SJCRH30 (cell line): ENCODE measurements around the gene OLFM1. TPM values are rescaled to one million over a fixed set of nuclear protein-coding genes. Genes with fewer than 3 reads are reported as not detected.

ENCODE experiments used
- DNase-seq, 2 experiments: peaks; one replicate each; pipeline ENCODE4 v3.0.0-alpha.2; 2015 to 2020
- H3K27ac ChIP-seq: fragments of 250-450 bp; sonication (Bioruptor Pico); 2 replicates; pipeline ENCODE4 v1.5.1; 2020; ENCODE audit warnings: mild to moderate bottlenecking, moderate library complexity
- H3K27me3 ChIP-seq: fragments of 250-450 bp; sonication (Bioruptor Pico); 2 replicates; pipeline ENCODE4 v1.5.1; 2020; ENCODE audit warnings: mild to moderate bottlenecking, moderate library complexity
- H3K36me3 ChIP-seq: fragments of 250-450 bp; sonication (Bioruptor Pico); 2 replicates; pipeline ENCODE4 v1.5.1; 2020; ENCODE audit warnings: mild to moderate bottlenecking, moderate library complexity
- H3K4me1 ChIP-seq: fragments of 250-450 bp; sonication (Bioruptor Pico); 2 replicates; pipeline ENCODE4 v1.5.1; 2020; ENCODE audit warnings: mild to moderate bottlenecking, moderate library complexity
- H3K4me3 ChIP-seq: fragments of 250-450 bp; sonication (Bioruptor Pico); 2 replicates; pipeline ENCODE4 v1.5.1; 2020; ENCODE audit warnings: mild to moderate bottlenecking, moderate library complexity
- H3K9me3 ChIP-seq: fragments of 250-450 bp; sonication (Bioruptor Pico); replicated peaks from 2 replicates; pipeline ENCODE4 v1.5.1; 2020; ENCODE audit warnings: mild to moderate bottlenecking, moderate library complexity
- total RNA-seq: library from RNA; depleted of rRNA; stranded (reverse); fragments of >200 nt; shearing (Covaris generic); gene quantifications from 2 replicates; pipeline ENCODE4 v1.2.3, GENCODE V29; 2014

Gene OLFM1
- total RNA-seq, 1 experiment from 2014 or later: not detected

- H3K9me3 ChIP-seq: no peaks in the 10 kb centered on the region
- DNase-seq: no peak
- no peaks in the 10 kb centered on the region for H3K36me3 ChIP-seq
- H3K27me3 ChIP-seq: peaks cover 43% of the 10 kb centered on the region
- H3K27ac ChIP-seq: no peak overlapping the region
- no peak overlapping the region for H3K4me3 ChIP-seq
- no peaks in the 10 kb centered on the region for H3K4me1 ChIP-seq
Observed at GRCh38 chr9:135100241-135100681, 12.8 kb downstream of the OLFM1 start.

- Histone ChIP-seq H3K36me3 (no peaks in the 10 kb centered on the region), H3K4me3 (no peak overlapping the region), H3K27me3 (peaks cover 49% of the 10 kb centered on the region), H3K27ac (no peak overlapping the region), H3K9me3 (no peaks in the 10 kb centered on the region), H3K4me1 (no peaks in the 10 kb centered on the region)
- no peak for DNase-seq
Observed at GRCh38 chr9:135100725-135101410, 13.4 kb downstream of the OLFM1 start.

GRCh38 chr9:135101486-135101885 is 14.0 kb downstream of the OLFM1 start:
- no peak for DNase-seq
- Histone ChIP-seq H3K27ac (no peak overlapping the region), H3K9me3 (no peaks in the 10 kb centered on the region), H3K36me3 (no peaks in the 10 kb centered on the region), H3K4me3 (no peak overlapping the region), H3K4me1 (no peaks in the 10 kb centered on the region), H3K27me3 (peaks cover 55% of the 10 kb centered on the region)

- Histone ChIP-seq H3K9me3 (no peaks in the 10 kb centered on the region), H3K36me3 (no peaks in the 10 kb centered on the region), H3K4me3 (no peak overlapping the region), H3K27ac (no peak overlapping the region), H3K4me1 (no peaks in the 10 kb centered on the region), H3K27me3 (peaks cover 57% of the 10 kb centered on the region)
- no peak for DNase-seq
Observed at GRCh38 chr9:135101926-135102325, 14.5 kb downstream of the OLFM1 start.

- H3K27me3 ChIP-seq: peaks cover 59% of the 10 kb centered on the region
Observed at GRCh38 chr9:135102331-135102730, 14.9 kb downstream of the OLFM1 start.

GRCh38 chr9:135103001-135103446 is 15.6 kb downstream of the OLFM1 start:
- Histone ChIP-seq H3K27me3 (peaks cover 66% of the 10 kb centered on the region), H3K4me1 (no peaks in the 10 kb centered on the region), H3K4me3 (no peak overlapping the region), H3K27ac (no peak overlapping the region), H3K36me3 (no peaks in the 10 kb centered on the region), H3K9me3 (no peaks in the 10 kb centered on the region)
- DNase-seq: no peak

More at GRCh38 chr9:135102331-135102730, 14.9 kb downstream of the OLFM1 start:
- Histone ChIP-seq H3K36me3 (no peaks in the 10 kb centered on the region), H3K9me3 (no peaks in the 10 kb centered on the region), H3K4me1 (no peaks in the 10 kb centered on the region), H3K4me3 (no peak overlapping the region), H3K27ac (no peak overlapping the region)
- DNase-seq: no peak

GRCh38 chr9:135103931-135104639 is 16.6 kb downstream of the OLFM1 start:
- Histone ChIP-seq H3K4me1 (no peaks in the 10 kb centered on the region), H3K4me3 (no peak overlapping the region), H3K9me3 (no peaks in the 10 kb centered on the region), H3K36me3 (no peaks in the 10 kb centered on the region), H3K27ac (no peak overlapping the region), H3K27me3 (peaks cover 77% of the 10 kb centered on the region)
- no peak for DNase-seq

- no peak for DNase-seq
- Histone ChIP-seq H3K27ac (no peak overlapping the region), H3K4me3 (no peak overlapping the region), H3K36me3 (no peaks in the 10 kb centered on the region), H3K4me1 (no peaks in the 10 kb centered on the region), H3K27me3 (peaks cover 78% of the 10 kb centered on the region), H3K9me3 (no peaks in the 10 kb centered on the region)
Observed at GRCh38 chr9:135104761-135105160, 17.3 kb downstream of the OLFM1 start.

GRCh38 chr9:135105211-135105745 is 17.8 kb downstream of the OLFM1 start:
- peaks cover 79% of the 10 kb centered on the region for H3K27me3 ChIP-seq

GRCh38 chr9:135105938-135106491 is 18.5 kb downstream of the OLFM1 start:
- no peaks in the 10 kb centered on the region for H3K36me3 ChIP-seq
- no peak for DNase-seq
- H3K9me3 ChIP-seq: no peaks in the 10 kb centered on the region
- H3K4me3 ChIP-seq: no peak overlapping the region
- H3K4me1 ChIP-seq: no peaks in the 10 kb centered on the region
- peaks cover 86% of the 10 kb centered on the region for H3K27me3 ChIP-seq
- H3K27ac ChIP-seq: no peak overlapping the region

More at GRCh38 chr9:135105211-135105745, 17.8 kb downstream of the OLFM1 start:
- no peak for DNase-seq
- Histone ChIP-seq H3K27ac (no peak overlapping the region), H3K4me3 (no peak overlapping the region), H3K9me3 (no peaks in the 10 kb centered on the region), H3K4me1 (no peaks in the 10 kb centered on the region), H3K36me3 (no peaks in the 10 kb centered on the region)

GRCh38 chr9:135106551-135107270 is 19.2 kb downstream of the OLFM1 start:
- no peak overlapping the region for H3K27ac ChIP-seq
- no peaks in the 10 kb centered on the region for H3K36me3 ChIP-seq
- DNase-seq: no peak
- H3K4me1 ChIP-seq: no peaks in the 10 kb centered on the region
- peaks cover 84% of the 10 kb centered on the region for H3K27me3 ChIP-seq
- no peaks in the 10 kb centered on the region for H3K9me3 ChIP-seq
- no peak overlapping the region for H3K4me3 ChIP-seq

GRCh38 chr9:135107581-135108235 is 20.2 kb downstream of the OLFM1 start:
- Histone ChIP-seq H3K27me3 (peaks cover 79% of the 10 kb centered on the region), H3K4me3 (no peak overlapping the region), H3K4me1 (no peaks in the 10 kb centered on the region), H3K9me3 (no peaks in the 10 kb centered on the region), H3K27ac (no peak overlapping the region), H3K36me3 (no peaks in the 10 kb centered on the region)
- DNase-seq: no peak

- H3K36me3 ChIP-seq: no peaks in the 10 kb centered on the region
- peaks cover 66% of the 10 kb centered on the region for H3K27me3 ChIP-seq
- H3K9me3 ChIP-seq: no peaks in the 10 kb centered on the region
- no peaks in the 10 kb centered on the region for H3K4me1 ChIP-seq
- DNase-seq: no peak
- H3K27ac ChIP-seq: no peak overlapping the region
- no peak overlapping the region for H3K4me3 ChIP-seq
Observed at GRCh38 chr9:135108831-135109510, 21.5 kb downstream of the OLFM1 start.

- Histone ChIP-seq H3K4me3 (no peak overlapping the region), H3K36me3 (no peaks in the 10 kb centered on the region), H3K27me3 (peaks cover 59% of the 10 kb centered on the region), H3K4me1 (no peaks in the 10 kb centered on the region), H3K9me3 (no peaks in the 10 kb centered on the region), H3K27ac (no peak overlapping the region)
- DNase-seq: no peak
Observed at GRCh38 chr9:135109650-135110049, 22.2 kb downstream of the OLFM1 start.
